Measurements from ENCODE around the gene PRTG. TPM values are rescaled to one million over a fixed set of nuclear protein-coding genes. Genes with fewer than 3 reads are reported as not detected.
A peak's percentile ranks its signal among the peaks of the same experiment; 100 is the strongest.

The PRTG gene
- polyA plus RNA-seq, 1 of the 3 experiments (the other 2 are of a cell fraction): 3.0 TPM

DNA sequence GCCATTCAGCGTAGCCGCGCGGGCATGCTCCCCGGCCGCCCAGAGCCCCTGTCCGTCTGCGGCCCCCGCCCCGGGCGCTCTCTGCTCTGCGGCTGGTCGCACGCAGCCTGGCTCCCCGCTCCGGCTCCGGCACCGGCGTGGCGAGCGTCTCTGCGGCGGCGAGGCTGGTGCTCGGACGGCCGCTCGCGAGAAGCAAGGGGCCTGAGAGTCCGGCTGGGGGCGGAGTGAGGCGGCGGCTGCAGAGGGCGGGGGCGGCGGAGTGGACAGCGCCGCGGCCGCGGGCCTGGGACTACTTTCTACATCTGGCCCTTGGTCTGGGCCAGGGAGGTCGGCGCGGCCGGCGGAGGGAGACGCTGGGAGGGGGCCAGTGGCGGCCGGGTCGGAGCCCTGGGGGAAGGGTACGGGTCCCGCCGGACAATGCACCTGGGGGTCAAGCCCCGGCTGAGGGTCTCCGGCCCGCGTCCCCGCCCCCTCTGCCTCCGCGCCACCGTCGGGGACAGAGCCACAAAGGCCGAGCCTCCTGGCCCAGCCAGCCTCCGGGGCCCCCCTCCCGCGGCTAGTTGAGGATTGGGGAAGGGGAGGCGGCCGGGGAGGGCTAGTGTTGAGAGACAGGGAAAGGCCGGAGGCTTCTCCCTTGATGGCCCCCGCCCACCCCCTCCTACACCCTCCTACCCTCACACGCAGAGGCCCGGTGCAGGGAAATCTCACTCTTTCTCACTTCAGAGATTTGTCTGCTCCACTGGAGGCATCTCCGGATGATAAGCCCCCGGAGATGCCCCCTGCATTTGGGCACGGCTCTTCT lies at the start of gene PRTG (continued):
- TF ChIP-seq REST (IDR thresholded peaks at IDR 0.05; ENCODE audit: low read depth, low read length): peak; percentile 68
- TF ChIP-seq YY1 (IDR thresholded peaks at IDR 0.05; ENCODE audit: low read depth): peak; percentile 61; the same call in 1 of the 2 replicates
- TF ChIP-seq FOXJ3 (CRISPR knock-in tag; IDR thresholded peaks at IDR 0.05): no peak
- TF ChIP-seq RXRA (IDR thresholded peaks at IDR 0.05; ENCODE audit: borderline replicate concordance, low read depth): peak; percentile 48; the same call in 1 of the 2 replicates
- 0 out of 2 replicates have a peak, but pooled peaks have one; percentile 18 for TF ChIP-seq FOXM1 (IDR thresholded peaks at IDR 0.05; ENCODE audit: low read depth)
- peak; percentile 52; the same call in 1 of the 2 replicates for TF ChIP-seq NFIC (IDR thresholded peaks at IDR 0.05; ENCODE audit: borderline replicate concordance)
- no peak for TF ChIP-seq USF1 (IDR thresholded peaks at IDR 0.05; ENCODE audit: borderline replicate concordance, low read depth)
- peak; percentile 98 for TF ChIP-seq CHD2 (IDR thresholded peaks at IDR 0.05; ENCODE audit: low read length, partially characterized antibody)
- TF ChIP-seq ELF1 (IDR thresholded peaks at IDR 0.05): no peak
- TF ChIP-seq EZH2phosphoT487 (IDR thresholded peaks at IDR 0.05; ENCODE audit: borderline replicate concordance, low read depth): no peak

DNA sequence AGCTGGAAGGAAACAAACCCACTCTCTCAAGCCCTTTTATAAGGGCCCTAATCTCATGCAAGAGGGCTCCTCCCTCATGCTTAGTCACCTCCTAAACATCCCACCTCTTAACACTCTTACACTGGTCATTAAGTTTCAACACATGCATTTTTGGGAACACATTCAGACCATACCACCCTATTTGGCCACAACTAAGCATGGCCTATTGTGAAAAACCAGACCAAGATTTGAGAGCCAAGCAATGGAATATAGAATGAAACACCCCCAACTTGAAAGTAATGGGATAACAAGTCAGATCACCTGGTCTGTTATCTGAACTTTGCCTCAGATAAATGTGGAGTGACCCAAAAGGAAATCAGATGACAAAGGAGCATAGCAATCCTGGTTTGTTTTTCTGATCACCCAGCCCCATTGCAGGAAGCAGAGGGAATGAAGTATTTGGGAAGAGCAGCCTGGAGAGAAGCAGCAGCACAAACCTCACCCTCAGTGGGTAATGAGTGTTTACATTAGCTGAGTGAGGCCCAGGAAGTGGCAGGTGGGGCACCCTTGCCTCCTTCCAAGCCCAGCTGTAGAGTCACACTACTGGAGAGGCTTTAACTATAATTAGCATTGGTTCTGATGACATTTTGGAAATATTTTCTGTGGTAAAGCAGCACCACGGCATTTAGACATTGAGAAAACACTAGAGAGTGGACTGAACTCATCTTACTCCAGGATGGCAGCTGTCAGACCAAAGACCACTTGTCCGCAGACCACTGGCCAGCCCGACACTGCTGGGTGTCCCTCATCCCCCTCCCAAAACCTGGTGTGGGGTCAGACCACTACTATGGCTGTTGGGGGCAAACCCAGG lies 48.8 kb upstream of the PRTG start:
- WGBS (ENCODE audit: low lambda C conversion rate): 71% methylated on average over 3 of the region's 3 CpGs

More for the DNA sequence above, 48.8 kb upstream of the PRTG start:
- no peak for TF ChIP-seq EZH2phosphoT487 (IDR thresholded peaks at IDR 0.05; ENCODE audit: borderline replicate concordance, low read depth)
- no peak for TF ChIP-seq JUND (IDR thresholded peaks at IDR 0.05)
- TF ChIP-seq USF1 (IDR thresholded peaks at IDR 0.05; ENCODE audit: borderline replicate concordance, low read depth): no peak
- H2AFZ ChIP-seq (ENCODE audit: low read depth): no peak overlapping the region
- DNase-seq: no peak
- no peaks in the 10 kb centered on the region for H3K27me3 ChIP-seq (ENCODE audit: insufficient read depth)
- no peaks in the 10 kb centered on the region for H3K79me2 ChIP-seq (ENCODE audit: insufficient read depth)
- no peaks in the 10 kb centered on the region for H3K36me3 ChIP-seq (replicated peaks in 1 of 2; ENCODE audit: control insufficient read depth in 1 of 2, insufficient read depth in 2 of 2, low read length in 1 of 2)
- H3K4me2 ChIP-seq: no peak overlapping the region
- CTCF ChIA-PET: interaction anchor here (1.0 to 1.2 kb wide), 2 partner anchors 11 to 143 kb away, joined by 3 to 4 read pairs; no protein-coding TSS in a partner anchor
- no peak overlapping the region for H3K27ac ChIP-seq (ENCODE audit: low read depth in 2 of 2, low read length in 1 of 2)
- POLR2A ChIA-PET: no interaction called here
- H3K4me3 ChIP-seq (ENCODE audit: low read depth in 2 of 2, low read length in 1 of 2): no peak overlapping the region
- H3K9ac ChIP-seq: no peak overlapping the region
- H3K9me2 ChIP-seq: no peaks in the 10 kb centered on the region
- H3K4me1 ChIP-seq (ENCODE audit: control insufficient read depth in 1 of 2, insufficient read depth in 2 of 2, low read depth in 1 of 2, low read length in 1 of 2): no peaks in the 10 kb centered on the region; a peak in 1 of 4 replicates
- no peaks in the 10 kb centered on the region for H3K9me3 ChIP-seq
- H3F3A ChIP-seq (replicated peaks; ENCODE audit: insufficient read depth): no peaks in the 10 kb centered on the region
- no peaks in the 10 kb centered on the region for H4K20me1 ChIP-seq (ENCODE audit: insufficient read depth)

Measured in SK-N-SH (cell line).